GM12873 (cell line): ENCODE measurements around the gene POLR2H.

Source experiments
- TF ChIP-seq, protein P1 (sequence below): IDR thresholded peaks from 2 replicates; pipeline ENCODE4 v1.5.1; 2012; ENCODE audit warnings: low read depth, mild to moderate bottlenecking, moderate library complexity, low read length, control low read depth; ENCODE audit not compliant: insufficient read depth; ENCODE audit errors: missing control alignments

POLR2H gene

DNA sequence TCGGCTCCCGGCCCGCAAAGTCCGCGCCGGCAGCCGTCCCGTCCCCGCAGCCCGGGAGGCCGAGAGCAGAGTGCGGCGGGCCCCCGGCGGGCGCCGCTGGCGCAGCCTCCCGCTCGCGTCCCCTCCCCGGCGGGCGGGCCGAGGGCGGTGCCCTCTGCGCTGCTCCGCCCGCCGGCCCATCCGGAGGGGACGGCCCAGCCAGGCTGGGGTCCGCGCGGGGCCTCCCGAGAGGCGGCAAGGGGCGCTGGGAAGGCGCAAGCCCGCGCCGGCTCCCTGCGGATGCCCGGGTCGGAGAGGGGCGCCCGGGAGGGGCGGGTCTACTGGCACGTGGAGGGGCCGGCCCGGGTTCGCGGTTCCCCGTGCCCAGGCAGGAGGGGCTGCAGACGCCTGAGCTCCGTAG is at the start of gene POLR2H, which contains the start of gene CLCN2:
Gene POLR2H (plus strand): TSS at position 179 of the 400 bp plus-strand sequence. CDS start 1,783 bp downstream, outside the sequence.
Gene CLCN2 (minus strand): TSS at position 74 of the 400 bp plus-strand sequence. CDS start 126 bp downstream, outside the sequence.
- TF ChIP-seq, protein P1, sequence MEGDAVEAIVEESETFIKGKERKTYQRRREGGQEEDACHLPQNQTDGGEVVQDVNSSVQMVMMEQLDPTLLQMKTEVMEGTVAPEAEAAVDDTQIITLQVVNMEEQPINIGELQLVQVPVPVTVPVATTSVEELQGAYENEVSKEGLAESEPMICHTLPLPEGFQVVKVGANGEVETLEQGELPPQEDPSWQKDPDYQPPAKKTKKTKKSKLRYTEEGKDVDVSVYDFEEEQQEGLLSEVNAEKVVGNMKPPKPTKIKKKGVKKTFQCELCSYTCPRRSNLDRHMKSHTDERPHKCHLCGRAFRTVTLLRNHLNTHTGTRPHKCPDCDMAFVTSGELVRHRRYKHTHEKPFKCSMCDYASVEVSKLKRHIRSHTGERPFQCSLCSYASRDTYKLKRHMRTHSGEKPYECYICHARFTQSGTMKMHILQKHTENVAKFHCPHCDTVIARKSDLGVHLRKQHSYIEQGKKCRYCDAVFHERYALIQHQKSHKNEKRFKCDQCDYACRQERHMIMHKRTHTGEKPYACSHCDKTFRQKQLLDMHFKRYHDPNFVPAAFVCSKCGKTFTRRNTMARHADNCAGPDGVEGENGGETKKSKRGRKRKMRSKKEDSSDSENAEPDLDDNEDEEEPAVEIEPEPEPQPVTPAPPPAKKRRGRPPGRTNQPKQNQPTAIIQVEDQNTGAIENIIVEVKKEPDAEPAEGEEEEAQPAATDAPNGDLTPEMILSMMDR: no peak

DNA sequence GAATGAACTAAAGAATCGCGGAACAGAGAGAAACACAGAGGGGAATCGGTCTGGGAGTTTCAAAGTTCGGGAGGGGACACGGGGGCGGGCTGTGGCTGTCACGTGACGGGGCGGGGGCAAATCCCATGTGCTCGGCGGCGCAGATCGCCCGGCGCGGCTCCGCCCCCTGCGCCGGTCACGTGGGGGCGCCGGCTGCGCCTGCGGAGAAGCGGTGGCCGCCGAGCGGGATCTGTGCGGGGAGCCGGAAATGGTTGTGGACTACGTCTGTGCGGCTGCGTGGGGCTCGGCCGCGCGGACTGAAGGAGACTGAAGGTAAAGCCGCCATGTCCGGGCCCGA is 47.2 kb upstream of the POLR2H start, which contains the start of gene EIF4G1:
Gene EIF4G1 (plus strand): TSS at position 244 of the 337 bp plus-strand sequence. CDS start 1,191 bp downstream, outside the sequence.
- TF ChIP-seq, protein P1: no peak

DNA sequence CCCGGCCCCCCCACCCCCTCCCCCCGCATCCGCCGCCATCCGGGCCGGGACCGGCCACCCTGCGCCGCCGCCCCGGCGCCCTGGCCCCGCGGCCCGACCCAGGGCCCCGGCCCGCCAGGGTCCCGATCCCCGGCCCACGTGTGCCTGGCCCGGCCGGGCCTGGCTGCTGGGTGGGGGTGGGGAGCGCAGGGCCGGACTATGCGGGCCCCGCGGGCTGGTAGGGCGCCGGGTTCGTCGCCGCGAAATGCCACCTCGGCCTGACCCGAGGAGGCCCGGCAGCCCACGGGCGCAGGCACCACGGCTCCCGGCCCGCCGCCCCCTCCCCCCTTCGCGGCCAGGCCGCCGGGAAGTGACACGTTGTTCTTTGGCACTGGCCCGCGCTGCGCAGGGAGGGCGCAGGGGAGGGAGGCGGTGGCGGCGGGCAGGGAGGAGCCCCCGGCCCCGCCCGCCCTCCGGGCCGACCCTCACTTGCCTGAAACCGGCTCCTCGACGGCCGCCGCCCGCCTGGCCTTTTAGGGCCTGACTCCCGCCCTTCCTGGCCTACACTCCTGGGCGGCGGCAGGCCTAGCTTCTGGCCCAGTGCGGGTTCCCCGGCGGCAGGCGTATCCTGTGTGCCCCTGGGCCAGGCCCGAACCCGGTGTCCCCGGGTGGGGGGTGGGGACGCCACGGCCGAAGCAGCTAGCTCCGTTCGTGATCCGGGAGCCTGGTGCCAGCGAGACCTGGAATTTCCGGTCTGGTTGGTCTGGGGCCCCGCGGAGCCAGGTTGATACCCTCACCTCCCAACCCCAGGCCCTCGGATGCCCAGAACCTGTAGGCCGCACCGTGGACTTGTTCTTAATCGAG is 46.6 kb upstream of the POLR2H start:
- TF ChIP-seq, protein P1: no peak

DNA sequence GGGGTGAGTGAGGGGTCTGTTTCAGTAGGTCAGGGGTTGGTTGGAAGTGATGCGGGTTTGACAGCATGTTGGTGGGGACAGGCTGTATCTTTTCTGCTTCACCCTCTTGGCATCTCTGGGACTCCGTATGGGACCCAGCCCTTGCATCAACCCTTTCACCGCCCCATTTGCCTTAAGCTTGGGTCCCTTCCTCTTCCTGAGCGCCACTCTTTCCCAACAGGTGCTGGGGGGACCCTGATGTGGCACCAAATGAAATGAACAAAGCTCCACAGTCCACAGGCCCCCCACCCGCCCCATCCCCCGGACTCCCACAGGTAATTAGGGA is 46.0 kb upstream of the POLR2H start:
- TF ChIP-seq, protein P1: no peak

DNA sequence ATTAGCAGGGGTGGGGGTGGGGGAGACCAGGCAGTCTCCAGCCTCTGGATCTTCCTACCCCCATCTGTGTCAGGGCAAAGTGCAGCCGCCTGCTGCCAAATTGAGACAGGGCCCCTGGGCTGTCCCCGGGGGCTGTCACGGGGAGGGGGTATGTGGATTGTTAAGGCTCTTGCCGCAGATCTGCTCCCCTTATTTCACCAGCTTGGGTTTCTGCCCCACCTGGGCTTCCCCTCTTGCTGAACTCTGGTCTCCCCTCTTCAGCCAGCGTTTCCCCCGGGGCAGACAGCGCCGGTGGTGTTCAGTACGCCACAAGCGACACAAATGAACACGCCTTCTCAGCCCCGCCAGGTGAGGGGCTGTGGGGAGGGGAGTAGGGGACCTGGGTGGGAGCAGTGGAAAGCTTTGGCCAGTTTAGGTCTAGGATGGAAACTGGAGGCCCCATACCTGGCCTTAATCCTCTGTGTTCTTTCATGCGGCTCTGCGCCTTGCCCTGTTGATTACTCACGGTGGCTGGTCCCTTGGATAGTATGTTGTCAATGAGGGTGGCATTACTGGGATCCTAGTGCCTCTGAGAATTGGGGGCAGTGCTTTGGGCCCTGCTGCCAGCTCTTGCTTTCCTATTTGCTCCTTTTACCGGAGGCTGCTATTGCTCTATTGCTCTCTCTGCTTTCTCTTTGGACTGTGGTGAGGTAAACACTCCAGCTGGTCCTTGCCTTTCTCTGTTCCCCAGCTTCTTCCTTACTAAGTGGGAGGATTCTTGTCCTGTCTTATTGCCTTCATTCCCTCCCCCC is 45.4 kb upstream of the POLR2H start:
- TF ChIP-seq, protein P1: no peak

DNA sequence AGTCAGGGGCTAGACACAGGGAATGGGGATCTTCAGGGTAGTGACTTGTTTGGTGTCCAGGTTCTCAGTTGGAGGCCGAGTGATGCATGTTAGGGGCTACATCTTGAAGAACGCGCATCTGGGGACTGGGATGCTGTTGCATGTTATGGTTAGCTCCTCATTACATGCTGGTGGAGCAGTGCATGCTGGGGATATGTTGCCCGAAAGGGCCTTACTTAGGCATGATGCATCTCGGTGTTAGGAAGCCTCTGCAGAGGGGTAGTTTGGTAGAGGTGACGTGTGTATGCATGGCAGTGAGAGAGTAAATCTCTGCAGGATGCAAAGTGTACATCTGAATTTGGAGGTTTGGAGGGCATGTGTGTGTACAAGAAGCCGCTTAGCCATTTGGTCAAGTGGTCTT is 44.7 kb upstream of the POLR2H start:
- TF ChIP-seq, protein P1: no peak

DNA sequence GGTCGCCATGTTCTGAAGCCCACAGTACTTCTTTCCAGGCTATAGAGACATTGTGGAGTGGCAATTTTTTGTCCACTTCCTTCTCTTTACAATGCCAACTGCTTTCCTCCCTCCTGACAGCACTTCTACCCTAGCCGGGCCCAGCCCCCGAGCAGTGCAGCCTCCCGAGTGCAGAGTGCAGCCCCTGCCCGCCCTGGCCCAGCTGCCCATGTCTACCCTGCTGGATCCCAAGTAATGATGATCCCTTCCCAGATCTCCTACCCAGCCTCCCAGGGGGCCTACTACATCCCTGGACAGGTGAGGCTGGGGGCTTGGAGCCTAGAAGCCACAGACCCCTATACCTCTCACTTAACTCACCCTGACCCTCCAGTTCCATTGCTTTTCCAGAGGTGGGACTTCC is 44.3 kb upstream of the POLR2H start:
- TF ChIP-seq, protein P1: no peak
